HG02763 (cell line): ENCODE results near the gene APLF.
A peak's percentile ranks its signal among the peaks of the same experiment; 100 is the strongest.
"Not testable (repeated sequence)": the region's sequence is repeated elsewhere in the genome, so short reads cannot be mapped to it uniquely, and the experiment has no call there.

Experiments
- ATAC-seq: cut with Tn5 transposase; IDR thresholded peaks from one replicate; pipeline ENCODE4 v1.9.1; 2021; ENCODE audit warnings: mild to moderate bottlenecking, moderate library complexity; ENCODE audit not compliant: unreplicated experiment

APLF gene

DNA sequence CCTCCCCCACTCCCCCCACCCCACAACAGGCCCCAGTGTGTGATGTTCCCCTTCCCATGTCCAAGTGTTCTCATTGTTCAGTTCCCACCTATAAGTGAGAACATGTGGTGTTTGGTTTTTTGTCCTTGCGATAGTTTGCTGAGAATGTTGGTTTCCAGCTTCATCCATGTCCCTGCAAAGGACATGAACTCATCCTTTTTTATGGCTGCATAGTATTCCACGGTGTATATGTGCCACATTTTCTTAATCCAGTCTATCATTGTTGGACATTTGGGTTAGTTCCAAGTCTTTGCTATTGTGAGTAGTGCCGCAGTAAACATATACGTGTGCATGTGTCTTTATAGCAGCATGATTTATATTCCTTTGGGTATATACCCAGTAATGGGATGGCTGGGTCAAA, 103.0 kb downstream of the APLF start:
- not testable (repeated sequence) for ATAC-seq

DNA sequence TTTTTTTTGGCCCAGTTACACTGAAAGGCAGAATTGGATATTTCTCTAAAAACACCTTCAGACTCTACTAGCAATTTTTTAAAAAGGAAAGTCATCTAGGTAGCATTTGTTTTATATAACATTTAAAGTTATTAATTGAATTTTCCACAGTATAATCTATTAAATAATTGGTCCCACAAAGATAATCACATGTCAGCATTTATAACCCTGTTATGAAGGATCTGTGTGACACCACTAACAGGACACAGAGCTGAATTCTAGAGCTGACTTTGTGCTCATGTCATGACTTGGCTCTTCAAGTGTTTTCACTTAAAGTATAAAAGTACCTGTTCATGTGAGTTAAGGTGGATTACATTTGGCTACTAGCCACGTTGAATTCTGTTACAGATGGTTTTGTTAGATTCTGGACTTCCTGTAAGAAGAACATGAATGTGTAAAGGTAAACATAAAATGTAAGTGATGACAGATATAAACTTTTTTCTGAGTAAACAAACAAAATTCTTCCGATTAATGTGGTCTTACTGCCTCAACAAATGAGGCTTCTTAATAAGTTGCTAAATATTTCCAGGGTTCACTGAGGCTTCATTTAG, 106.9 kb downstream of the APLF start:
- no peak for ATAC-seq

DNA sequence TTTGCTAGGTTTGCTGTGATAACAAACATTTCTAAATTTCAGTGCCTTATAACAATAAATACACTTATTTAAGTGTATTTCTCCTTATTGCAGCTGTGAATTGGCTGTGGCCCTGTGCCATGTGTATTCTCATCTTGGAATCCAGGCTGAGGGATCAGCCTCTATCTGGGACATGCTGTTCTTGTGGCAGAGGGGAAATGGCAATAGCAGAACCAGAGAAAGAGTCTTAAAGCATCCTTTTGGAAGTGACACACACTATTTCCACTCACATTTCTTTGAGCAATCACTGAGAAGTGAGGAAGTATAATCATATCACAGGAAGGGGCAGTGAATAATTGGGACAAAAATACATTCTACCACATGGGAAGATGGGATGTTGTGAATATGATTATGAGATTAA, 109.8 kb downstream of the APLF start:
- ATAC-seq = no peak

DNA sequence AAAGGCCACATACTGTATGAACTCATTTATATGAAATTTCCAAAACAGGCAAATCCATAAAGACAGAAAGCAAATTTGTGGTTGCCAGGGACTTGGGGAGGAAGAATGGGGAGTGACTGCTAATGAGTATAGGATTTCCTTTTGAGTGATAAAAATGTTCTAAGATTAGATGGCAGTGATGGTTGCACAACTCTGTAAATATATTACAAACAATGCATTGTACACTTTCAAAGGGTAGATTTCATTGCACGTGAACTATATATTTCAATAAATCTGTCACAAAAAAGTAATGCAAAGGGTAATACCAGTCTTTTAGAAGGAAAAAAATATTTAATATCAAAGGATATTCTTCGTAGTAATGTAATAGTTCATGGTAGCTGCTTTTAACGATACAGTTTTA, 112.3 kb downstream of the APLF start:
- ATAC-seq = no peak

DNA sequence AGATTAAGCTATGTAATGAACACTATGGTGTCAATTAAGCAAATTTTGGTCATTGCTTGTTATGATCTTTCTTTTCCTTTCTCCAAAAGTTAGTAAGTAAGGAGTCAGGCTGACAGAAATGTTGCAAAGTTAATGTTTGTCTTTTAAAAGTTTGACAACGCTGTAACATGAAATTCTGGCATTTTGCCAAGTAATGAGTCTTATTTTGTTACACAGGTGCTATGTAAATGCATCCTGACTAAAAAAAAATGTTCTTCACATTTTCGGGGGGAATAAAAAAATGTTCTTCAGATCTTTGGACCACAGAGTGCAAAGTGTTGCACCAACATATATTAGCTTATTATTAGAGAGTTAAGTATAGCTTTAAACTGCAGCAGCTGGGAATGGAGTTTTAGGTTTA, 121.2 kb downstream of the APLF start:
- ATAC-seq = no peak

DNA sequence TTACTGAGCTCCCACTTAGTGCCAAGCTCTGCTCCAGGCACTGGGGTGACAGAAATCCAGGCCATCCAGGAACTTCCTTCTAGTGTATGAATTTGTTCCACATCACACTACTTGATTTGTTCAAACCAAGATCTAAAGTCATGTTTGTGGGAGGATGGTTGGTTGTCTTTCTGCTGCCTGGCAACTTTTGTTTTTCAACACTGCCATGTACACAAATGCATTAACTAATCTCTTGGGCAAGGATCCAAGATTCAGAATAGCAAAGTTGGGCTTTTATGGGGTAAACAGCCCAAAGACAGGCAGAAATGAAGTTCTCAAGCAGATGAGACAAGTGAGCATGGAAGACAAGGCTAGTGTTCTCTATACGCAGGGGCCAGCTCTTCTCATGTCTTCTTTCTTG, 122.6 kb downstream of the APLF start:
- no peak for ATAC-seq

DNA sequence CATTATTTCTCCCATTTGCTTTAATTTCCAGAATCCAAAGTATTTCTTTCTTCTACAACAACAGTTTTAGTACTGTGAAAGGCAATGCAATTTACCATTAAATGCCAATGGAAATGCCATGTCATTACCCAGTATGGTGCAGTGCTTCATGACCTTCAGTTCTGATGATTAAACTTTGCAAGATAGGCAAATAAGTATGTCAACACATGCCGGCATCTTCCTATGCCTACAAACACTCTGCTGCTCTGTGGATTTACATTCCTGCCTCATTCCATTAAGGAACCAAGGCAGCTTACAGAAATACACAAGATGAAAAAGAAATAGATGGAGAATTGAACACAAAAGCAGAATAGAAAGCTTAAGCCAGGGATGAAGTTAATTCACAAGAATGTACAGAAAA, 123.3 kb downstream of the APLF start:
- ATAC-seq = no peak

DNA sequence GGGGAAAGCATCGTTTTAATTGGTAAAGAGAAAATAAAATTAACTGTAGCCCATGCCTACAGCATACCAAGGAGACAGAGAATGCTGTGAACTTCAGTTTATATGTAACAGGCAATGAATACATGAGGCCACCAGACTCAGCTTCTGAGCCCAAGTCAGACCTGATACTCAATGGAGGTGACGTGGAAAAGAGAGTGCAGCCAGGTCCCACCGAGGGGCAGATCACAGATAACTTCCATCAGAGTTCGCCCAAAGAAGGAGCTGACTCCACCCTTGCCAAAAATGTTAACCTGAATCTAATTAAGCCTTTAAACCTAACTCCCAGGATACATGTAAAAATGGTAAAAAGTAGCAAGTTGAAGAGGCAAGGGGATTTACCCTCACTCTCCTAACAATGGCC, 123.8 kb downstream of the APLF start:
- no peak for ATAC-seq

DNA sequence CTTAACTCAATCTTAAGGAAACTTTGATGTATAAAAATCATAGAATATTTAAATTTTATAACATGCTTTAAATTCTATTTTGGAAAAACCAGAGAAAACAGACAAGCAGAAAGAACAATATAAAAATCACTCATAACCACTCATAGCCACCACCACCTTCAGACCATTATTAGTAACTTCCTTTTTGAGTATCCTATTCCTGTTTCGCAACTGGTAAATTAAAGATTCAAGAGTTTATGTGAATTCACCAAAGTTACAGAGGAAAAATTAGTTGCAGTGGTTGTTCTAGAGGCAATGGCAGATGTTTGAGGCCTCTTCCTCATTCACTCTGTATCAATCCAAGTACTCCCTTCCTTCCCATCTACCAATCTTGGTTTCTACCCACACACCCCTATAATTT, 126.7 kb downstream of the APLF start:
- no peak for ATAC-seq

DNA sequence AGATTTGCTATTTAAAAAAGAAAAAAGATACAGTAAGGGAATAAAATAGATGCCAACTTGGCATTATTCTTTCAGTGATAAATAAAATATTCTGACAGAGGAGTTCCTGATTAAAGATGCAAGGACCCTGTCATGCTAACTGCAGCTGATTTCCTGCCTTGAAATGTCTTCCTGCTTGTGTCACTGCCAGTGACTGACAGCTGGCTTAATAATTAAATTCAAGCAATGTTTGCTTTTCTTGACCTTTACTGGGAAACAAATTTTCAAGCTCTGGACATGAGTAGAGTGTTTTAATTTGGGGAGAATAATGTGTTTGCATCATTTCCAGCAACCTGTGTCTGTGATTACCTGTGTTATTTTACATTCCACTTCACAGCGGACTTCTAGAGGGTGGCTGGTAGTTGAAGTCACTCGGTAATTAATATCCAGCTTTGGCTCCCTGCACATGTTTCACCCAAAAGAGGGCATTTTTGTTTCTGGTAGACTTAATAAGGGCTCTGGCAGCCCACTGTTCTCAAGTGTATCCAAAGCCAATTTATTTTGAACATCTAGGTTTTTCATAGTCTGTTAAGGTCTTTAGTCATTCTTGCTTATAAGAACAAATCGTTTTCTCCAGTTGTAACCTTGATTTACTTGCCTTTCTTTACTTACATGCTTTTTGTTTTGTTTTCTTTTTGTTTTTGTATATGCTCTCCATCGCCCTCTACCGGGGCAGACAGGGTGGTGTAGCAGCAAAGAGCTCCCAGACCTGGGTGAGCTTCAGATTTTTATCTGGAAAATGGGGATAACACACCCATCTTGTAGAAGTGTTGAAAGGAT, 127.5 kb downstream of the APLF start:
- ATAC-seq = peak; percentile 61

DNA sequence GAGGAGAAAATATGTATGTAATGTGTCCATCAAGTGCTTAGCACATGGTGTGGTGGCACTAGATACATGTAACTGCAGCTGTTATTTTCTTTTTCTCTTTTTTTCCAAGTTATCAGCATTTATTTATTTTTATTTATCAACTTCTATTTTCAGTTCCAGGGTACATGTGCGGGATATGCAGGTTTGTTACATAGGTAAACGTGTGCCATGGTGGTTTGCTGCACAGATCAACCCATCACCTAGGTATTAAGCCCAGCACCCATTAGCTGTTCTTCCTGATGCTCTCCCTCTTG, 128.1 kb downstream of the APLF start:
- ATAC-seq = not testable (repeated sequence)

DNA sequence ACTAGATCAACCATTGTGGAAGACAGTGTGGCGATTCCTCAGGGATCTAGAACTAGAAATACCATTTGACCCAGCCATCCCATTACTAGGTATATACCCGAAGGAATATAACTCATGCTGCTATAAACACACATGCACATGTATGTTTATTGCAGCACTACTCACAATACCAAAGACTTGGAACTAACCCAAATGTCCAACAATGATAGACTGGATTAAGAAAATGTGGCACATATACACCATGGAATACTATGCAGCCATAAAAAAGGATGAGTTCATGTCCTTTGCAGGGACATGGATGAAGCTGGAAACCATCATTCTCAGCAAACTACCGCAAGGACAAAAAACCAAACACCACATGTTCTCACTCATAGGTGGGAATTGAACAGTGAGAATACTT, 133.1 kb downstream of the APLF start:
- not testable (repeated sequence) for ATAC-seq

DNA sequence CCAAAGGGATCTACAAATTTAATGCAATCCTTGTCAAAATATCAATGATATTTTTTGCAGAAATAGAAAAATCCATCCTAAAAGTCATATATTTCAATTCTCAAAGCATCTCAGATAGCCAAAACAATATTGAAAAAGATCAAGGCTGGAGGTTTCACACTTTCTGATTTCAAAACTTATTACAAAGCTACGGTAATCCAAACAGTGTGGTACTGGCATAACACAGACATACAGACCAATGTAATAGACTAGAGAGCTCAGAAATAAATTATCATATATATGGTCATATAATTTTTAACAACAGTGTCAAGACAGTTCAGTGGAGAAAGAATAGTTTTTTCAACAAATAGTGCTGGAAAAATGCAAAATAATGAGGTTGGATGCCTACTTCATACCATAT, 135.7 kb downstream of the APLF start:
- ATAC-seq = no peak

DNA sequence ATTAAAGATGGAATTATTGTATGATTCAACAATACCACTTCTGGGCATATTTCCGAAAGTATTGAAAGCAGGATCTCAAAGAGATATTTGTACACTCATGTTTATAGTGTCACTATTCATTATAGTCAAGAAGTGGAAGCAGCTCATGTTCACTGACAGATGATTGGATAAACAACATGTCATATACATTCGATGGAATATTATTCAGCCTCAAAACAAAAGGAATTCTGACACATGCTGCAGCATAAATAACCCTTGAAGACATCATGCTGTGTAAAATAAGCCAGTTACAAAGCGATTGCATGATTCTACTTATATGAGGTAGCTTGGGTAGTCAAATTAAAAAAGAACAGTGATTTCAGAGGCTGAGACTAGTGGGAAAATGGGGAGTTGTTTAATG, 136.7 kb downstream of the APLF start:
- no peak for ATAC-seq

DNA sequence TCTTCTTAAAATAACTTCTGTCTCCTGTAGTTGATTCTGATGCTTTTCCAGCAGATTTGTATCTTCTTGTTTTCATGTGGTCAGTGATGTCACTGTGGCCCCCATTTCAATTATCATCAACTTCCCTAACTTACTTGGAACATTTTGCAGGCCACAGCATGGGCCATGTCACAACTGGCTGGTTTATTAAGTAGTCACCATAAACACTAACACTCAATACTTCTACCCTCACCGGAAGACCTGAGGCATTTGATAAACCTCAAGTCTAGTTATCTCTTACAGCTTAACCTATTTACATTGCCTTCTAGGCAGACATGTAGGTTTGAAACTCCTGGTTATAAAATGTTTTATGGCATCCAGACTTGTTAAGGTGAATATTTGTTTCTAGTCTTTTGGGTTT, 138.6 kb downstream of the APLF start:
- no peak for ATAC-seq

DNA sequence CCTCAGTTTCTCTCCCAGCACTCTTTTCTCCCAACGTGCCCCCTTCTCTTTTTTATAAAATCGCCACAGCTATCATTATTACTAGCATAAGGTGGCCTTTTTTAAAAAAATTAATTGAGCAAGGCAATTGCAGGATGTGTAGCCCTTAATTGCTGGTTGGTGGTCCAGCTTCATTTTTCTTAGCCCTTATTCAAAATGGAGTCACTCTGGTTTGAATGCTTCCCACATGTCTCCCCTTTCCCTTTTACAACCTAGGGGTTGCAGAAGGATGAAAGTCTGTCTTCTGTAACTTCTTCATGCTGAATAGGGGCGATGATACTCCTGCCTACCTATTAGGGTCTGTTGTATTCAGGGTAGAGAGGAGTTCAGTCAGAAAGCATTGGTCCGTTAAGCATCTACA, 139.4 kb downstream of the APLF start:
- ATAC-seq = no peak

DNA sequence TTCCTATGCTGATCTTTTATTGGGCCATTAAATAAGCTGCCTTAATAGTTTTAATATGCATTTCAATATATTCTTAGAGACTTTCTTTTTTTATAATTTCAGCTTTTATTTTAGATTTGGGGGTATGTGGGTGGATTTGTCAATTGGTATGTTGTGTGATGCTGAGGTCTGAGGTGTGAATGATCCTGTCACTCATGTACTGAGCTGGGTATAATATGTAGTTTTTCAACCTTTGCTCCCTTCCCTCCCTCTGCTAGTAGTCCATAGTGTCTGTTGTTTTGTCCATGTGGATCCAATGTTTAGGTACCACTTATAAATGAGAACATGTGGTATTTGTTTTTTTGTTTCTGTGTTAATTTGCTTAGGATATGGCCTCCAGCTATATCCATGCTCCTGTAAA, 140.5 kb downstream of the APLF start:
- ATAC-seq = no peak

DNA sequence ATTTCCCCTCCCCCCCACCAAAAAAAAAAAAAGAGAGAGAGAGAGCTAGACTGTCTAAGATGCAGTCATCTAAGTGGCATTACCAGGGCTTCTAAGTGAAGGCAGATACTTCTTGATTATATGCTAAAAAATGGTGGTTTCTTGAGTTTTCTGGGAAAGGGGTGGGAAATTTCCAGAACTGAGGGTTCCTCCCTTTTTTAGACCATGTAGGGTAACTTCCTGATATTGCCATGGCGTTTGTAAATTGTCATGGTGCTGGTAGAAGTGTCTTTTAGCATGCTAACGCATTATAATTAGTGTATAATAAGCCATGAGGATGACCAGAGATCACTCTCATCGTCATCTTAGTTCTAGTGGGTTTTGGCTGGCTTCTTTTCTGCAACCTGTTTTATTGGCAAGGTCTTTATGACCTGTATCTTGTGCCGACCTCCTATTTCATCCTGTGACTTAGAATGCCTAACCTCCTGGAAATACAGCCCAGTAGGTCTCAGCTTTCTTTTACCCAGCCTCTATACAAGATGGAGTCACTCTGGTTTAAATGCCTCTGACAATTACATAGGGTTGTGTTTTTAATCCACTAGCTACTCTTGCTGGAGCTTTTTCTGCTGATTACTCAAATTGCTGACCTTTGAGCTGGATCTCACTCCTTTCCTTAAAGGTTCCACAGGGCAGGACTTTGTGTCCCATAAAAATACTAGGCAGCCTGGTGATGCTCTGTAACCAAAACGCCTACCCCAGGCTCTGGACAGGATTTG, 145.6 kb downstream of the APLF start:
- ATAC-seq = no peak

DNA sequence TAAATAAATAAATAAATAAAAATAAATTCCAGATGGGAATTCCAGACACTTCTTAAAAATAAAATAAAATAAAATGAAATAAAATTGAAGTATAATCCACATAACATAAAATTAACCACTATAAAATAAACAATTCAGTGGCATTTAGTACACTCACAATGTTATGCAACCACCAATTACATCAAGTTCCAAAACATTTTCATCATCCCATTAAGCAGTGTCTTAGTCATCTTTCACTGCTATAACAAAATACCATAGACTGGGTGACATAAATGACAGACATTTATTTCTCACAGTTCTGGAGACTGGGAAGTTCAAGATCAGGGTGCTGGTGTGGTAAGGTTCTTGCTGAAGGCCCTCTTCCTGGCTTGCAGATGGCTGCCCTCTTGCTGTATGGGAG, 153.4 kb downstream of the APLF start:
- ATAC-seq = no peak

DNA sequence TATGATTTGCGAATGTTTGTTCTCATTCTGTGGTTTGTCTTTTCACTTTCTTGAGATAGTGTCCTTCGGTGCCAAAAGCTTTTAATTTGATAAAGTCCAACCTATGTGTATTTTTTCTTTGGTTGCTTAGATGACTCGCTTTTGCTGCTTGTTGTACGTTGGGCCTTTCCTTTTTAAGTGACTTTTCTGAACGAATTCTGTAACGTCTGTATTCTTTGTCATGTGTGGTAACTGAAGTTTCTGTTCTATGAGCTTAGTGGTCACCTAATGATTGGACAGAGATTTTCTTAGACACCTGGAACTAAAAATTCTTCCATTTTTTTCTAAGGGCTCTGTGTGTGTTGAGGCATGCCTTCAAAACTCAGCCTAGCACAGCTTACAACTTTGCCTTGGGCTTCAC, 156.4 kb downstream of the APLF start:
- no peak for ATAC-seq

DNA sequence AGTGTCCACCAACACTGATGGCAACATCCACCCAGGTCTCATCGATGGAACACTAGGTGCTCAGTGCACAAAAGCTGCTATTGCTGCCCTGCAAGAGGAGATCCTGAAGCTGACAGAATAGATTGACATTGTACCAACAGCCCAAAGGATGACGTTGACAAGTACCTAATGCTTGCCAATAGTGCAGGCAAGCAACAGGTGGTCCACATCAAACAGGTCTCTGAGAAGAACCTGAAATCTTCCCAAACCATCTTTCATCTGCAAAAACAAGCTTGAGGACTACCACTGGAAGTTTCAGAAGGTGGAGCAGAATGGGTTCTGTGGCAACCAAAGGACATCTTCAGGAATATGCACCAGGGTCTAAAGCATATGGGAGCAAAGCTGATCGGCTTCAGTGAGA, 160.2 kb downstream of the APLF start:
- ATAC-seq = no peak
